ENCODE data around the gene SMURF2. TPM values are rescaled to one million over a fixed set of nuclear protein-coding genes. Genes with fewer than 3 reads are reported as not detected.

The SMURF2 gene
- total RNA-seq, 1 experiment from 2014 or later = 23.0 TPM

DNA sequence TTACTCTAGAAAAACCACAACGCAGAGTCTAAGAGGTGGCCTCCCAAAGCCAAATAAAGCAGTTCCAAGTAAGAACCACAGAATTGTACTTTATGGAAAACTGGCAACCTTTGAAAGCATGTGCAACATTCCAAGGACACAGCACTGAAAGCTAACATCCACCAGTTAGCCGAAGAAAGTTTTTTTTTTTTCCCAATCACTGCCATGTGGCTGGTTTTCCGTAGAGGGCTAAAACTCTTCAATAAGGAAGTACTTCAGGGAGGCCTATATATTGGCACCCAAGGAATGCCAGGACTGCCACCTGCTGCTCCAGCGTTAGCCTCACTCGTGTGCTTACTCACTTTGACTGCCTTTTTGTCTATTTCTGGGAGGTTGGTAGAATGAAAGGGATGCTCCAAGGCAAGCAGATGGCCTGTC is 130.1 kb downstream of the SMURF2 start:
- no peak for ATAC-seq
- POLR2A ChIA-PET = no interaction called here

DNA sequence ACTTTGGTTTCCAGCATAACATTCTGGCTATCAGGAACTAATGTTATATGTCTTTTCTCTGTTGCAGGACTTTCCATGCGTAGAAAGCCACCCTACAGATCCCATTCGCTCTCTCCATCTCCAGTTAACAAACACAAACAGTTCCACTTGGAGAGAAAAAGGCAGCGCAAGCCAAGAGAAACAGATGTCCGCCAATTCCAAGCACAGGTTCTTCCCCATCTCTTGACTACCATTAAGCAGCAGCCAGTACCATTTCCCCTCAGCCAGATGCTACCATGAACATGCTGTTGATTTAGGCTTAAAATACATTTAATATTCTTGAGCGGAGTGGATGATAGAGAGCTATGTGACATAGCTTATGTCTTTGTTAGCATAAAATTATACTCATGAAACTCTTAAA is 132.9 kb downstream of the SMURF2 start:
- no peak for ATAC-seq
- Mint-ChIP-seq H3K4me3 (no peak overlapping the region), H3K27me3 (ENCODE audit: low read depth) (no peaks in the 10 kb centered on the region), H3K27ac (no peak overlapping the region), H3K36me3 (peaks cover 81% of the 10 kb centered on the region), H3K4me1 (no peaks in the 10 kb centered on the region), H3K9me3 (no peaks in the 10 kb centered on the region)
- TF ChIP-seq, protein P1, sequence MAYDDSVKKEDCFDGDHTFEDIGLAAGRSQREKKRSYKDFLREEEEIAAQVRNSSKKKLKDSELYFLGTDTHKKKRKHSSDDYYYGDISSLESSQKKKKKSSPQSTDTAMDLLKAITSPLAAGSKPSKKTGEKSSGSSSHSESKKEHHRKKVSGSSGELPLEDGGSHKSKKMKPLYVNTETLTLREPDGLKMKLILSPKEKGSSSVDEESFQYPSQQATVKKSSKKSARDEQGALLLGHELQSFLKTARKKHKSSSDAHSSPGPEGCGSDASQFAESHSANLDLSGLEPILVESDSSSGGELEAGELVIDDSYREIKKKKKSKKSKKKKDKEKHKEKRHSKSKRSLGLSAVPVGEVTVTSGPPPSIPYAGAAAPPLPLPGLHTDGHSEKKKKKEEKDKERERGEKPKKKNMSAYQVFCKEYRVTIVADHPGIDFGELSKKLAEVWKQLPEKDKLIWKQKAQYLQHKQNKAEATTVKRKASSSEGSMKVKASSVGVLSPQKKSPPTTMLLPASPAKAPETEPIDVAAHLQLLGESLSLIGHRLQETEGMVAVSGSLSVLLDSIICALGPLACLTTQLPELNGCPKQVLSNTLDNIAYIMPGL (CRISPR knock-in tag; IDR thresholded peaks at IDR 0.05) = no peak
- TF ChIP-seq RELA (CRISPR knock-in tag; IDR thresholded peaks at IDR 0.05; ENCODE audit: borderline replicate concordance) (no peak), ZNF671 (CRISPR knock-in tag; IDR thresholded peaks at IDR 0.05) (no peak), ZNF232 (CRISPR knock-in tag; IDR thresholded peaks at IDR 0.05) (no peak), TCF7 (CRISPR knock-in tag; IDR thresholded peaks at IDR 0.05; ENCODE audit: low read depth) (no peak), ZNF423 (CRISPR knock-in tag; IDR thresholded peaks at IDR 0.05) (no peak), TEAD4 (CRISPR knock-in tag; IDR thresholded peaks at IDR 0.05) (no peak), ZNF263 (CRISPR knock-in tag; IDR thresholded peaks at IDR 0.05; ENCODE audit: low read depth) (no peak)
- TF ChIP-seq, protein P2, sequence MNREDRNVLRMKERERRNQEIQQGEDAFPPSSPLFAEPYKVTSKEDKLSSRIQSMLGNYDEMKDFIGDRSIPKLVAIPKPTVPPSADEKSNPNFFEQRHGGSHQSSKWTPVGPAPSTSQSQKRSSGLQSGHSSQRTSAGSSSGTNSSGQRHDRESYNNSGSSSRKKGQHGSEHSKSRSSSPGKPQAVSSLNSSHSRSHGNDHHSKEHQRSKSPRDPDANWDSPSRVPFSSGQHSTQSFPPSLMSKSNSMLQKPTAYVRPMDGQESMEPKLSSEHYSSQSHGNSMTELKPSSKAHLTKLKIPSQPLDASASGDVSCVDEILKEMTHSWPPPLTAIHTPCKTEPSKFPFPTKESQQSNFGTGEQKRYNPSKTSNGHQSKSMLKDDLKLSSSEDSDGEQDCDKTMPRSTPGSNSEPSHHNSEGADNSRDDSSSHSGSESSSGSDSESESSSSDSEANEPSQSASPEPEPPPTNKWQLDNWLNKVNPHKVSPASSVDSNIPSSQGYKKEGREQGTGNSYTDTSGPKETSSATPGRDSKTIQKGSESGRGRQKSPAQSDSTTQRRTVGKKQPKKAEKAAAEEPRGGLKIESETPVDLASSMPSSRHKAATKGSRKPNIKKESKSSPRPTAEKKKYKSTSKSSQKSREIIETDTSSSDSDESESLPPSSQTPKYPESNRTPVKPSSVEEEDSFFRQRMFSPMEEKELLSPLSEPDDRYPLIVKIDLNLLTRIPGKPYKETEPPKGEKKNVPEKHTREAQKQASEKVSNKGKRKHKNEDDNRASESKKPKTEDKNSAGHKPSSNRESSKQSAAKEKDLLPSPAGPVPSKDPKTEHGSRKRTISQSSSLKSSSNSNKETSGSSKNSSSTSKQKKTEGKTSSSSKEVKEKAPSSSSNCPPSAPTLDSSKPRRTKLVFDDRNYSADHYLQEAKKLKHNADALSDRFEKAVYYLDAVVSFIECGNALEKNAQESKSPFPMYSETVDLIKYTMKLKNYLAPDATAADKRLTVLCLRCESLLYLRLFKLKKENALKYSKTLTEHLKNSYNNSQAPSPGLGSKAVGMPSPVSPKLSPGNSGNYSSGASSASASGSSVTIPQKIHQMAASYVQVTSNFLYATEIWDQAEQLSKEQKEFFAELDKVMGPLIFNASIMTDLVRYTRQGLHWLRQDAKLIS (CRISPR knock-in tag; IDR thresholded peaks at IDR 0.05; ENCODE audit: borderline replicate concordance) = no peak
- TF ChIP-seq, protein P3, sequence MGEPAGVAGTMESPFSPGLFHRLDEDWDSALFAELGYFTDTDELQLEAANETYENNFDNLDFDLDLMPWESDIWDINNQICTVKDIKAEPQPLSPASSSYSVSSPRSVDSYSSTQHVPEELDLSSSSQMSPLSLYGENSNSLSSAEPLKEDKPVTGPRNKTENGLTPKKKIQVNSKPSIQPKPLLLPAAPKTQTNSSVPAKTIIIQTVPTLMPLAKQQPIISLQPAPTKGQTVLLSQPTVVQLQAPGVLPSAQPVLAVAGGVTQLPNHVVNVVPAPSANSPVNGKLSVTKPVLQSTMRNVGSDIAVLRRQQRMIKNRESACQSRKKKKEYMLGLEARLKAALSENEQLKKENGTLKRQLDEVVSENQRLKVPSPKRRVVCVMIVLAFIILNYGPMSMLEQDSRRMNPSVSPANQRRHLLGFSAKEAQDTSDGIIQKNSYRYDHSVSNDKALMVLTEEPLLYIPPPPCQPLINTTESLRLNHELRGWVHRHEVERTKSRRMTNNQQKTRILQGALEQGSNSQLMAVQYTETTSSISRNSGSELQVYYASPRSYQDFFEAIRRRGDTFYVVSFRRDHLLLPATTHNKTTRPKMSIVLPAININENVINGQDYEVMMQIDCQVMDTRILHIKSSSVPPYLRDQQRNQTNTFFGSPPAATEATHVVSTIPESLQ (CRISPR knock-in tag; IDR thresholded peaks at IDR 0.05) = no peak
- ChIA-PET POLR2A (no interaction called here), CTCF (interaction anchor here (0.9 kb wide), 1 partner anchor 10 kb away, joined by 3 read pairs; no protein-coding TSS in a partner anchor)
- DNase-seq (ENCODE audit: low spot score) = no peak

More for the DNA sequence above, 130.1 kb downstream of the SMURF2 start:
- Mint-ChIP-seq H3K27me3 (ENCODE audit: low read depth) (no peaks in the 10 kb centered on the region), H3K9me3 (no peaks in the 10 kb centered on the region), H3K27ac (no peak overlapping the region), H3K36me3 (peaks cover 84% of the 10 kb centered on the region), H3K4me3 (no peak overlapping the region), H3K4me1 (no peaks in the 10 kb centered on the region)
- TF ChIP-seq NR1H2 (CRISPR knock-in tag; IDR thresholded peaks at IDR 0.05) (no peak), FOXP1 (CRISPR knock-in tag; IDR thresholded peaks at IDR 0.05; ENCODE audit: borderline replicate concordance) (no peak), ZNF423 (CRISPR knock-in tag; IDR thresholded peaks at IDR 0.05) (no peak), TP53 (CRISPR knock-in tag; IDR thresholded peaks at IDR 0.05) (no peak), KAT7 (CRISPR knock-in tag; IDR thresholded peaks at IDR 0.05; ENCODE audit: borderline replicate concordance) (no peak), ZNF317 (CRISPR knock-in tag; IDR thresholded peaks at IDR 0.05; ENCODE audit: borderline replicate concordance, low read depth) (no peak), PRRX2 (CRISPR knock-in tag; IDR thresholded peaks at IDR 0.05) (no peak), FOXJ3 (CRISPR knock-in tag; IDR thresholded peaks at IDR 0.05; ENCODE audit: borderline replicate concordance) (no peak)
- TF ChIP-seq, protein P4, sequence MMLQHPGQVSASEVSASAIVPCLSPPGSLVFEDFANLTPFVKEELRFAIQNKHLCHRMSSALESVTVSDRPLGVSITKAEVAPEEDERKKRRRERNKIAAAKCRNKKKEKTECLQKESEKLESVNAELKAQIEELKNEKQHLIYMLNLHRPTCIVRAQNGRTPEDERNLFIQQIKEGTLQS (CRISPR knock-in tag; conservative IDR thresholded peaks at IDR 0.05) = no peak
- TF ChIP-seq, protein P5, sequence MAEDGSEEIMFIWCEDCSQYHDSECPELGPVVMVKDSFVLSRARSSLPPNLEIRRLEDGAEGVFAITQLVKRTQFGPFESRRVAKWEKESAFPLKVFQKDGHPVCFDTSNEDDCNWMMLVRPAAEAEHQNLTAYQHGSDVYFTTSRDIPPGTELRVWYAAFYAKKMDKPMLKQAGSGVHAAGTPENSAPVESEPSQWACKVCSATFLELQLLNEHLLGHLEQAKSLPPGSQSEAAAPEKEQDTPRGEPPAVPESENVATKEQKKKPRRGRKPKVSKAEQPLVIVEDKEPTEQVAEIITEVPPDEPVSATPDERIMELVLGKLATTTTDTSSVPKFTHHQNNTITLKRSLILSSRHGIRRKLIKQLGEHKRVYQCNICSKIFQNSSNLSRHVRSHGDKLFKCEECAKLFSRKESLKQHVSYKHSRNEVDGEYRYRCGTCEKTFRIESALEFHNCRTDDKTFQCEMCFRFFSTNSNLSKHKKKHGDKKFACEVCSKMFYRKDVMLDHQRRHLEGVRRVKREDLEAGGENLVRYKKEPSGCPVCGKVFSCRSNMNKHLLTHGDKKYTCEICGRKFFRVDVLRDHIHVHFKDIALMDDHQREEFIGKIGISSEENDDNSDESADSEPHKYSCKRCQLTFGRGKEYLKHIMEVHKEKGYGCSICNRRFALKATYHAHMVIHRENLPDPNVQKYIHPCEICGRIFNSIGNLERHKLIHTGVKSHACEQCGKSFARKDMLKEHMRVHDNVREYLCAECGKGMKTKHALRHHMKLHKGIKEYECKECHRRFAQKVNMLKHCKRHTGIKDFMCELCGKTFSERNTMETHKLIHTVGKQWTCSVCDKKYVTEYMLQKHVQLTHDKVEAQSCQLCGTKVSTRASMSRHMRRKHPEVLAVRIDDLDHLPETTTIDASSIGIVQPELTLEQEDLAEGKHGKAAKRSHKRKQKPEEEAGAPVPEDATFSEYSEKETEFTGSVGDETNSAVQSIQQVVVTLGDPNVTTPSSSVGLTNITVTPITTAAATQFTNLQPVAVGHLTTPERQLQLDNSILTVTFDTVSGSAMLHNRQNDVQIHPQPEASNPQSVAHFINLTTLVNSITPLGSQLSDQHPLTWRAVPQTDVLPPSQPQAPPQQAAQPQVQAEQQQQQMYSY (CRISPR knock-in tag; IDR thresholded peaks at IDR 0.05) = no peak
- TF ChIP-seq, protein P6, sequence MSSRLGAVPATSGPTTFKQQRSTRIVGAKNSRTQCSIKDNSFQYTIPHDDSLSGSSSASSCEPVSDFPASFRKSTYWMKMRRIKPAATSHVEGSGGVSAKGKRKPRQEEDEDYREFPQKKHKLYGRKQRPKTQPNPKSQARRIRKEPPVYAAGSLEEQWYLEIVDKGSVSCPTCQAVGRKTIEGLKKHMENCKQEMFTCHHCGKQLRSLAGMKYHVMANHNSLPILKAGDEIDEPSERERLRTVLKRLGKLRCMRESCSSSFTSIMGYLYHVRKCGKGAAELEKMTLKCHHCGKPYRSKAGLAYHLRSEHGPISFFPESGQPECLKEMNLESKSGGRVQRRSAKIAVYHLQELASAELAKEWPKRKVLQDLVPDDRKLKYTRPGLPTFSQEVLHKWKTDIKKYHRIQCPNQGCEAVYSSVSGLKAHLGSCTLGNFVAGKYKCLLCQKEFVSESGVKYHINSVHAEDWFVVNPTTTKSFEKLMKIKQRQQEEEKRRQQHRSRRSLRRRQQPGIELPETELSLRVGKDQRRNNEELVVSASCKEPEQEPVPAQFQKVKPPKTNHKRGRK (CRISPR knock-in tag; IDR thresholded peaks at IDR 0.05; ENCODE audit: borderline replicate concordance) = no peak
- TF ChIP-seq, protein P7, sequence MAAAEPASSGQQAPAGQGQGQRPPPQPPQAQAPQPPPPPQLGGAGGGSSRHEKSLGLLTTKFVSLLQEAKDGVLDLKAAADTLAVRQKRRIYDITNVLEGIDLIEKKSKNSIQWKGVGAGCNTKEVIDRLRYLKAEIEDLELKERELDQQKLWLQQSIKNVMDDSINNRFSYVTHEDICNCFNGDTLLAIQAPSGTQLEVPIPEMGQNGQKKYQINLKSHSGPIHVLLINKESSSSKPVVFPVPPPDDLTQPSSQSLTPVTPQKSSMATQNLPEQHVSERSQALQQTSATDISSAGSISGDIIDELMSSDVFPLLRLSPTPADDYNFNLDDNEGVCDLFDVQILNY (CRISPR knock-in tag; IDR thresholded peaks at IDR 0.05) = no peak
- no peak for DNase-seq (ENCODE audit: low spot score)
- CTCF ChIA-PET = no interaction called here

All from WTC11 (cell line).